GM23338 (cell line): ENCODE data around the gene ETV4.

Experiments
- CTCF ChIP-seq, 2 experiments: fragments of 200-600 bp in 1 of 2; sonication (generic) in 1 of 2; conservative IDR thresholded peaks; 2 replicates each; pipeline versions ENCODE4 v1.5.1 to v1.6.1; 2016 to 2017; ENCODE audit warnings: antibody characterized with exemption in 2 of 2, low read depth in 2 of 2, mild to moderate bottlenecking in 2 of 2, moderate library complexity in 1 of 2
- EZH2phosphoT487 ChIP-seq: fragments of 200-600 bp; sonication (generic); IDR thresholded peaks from one replicate; pipeline ENCODE4 v1.8.1; 2018; ENCODE audit warnings: antibody characterized with exemption; ENCODE audit not compliant: unreplicated experiment

GRCh38 chr17:43531955-43532354, 14.2 kb downstream of the ETV4 start:
- TF ChIP-seq CTCF (conservative IDR thresholded peaks at IDR 0.05; ENCODE audit: low read depth in 2 of 2): no peak
- no peak for TF ChIP-seq EZH2phosphoT487
